Bronchial epithelial cell (primary cell): ENCODE data around the gene NDUFS5. TPM values are rescaled to one million over a fixed set of nuclear protein-coding genes. Genes with fewer than 3 reads are reported as not detected.
A peak's percentile ranks its signal among the peaks of the same experiment; 100 is the strongest.
"Not testable (repeated sequence)": the region's sequence is repeated elsewhere in the genome, so short reads cannot be mapped to it uniquely, and the experiment has no call there.

Source experiments
- DNase-seq: peaks from one replicate; pipeline ENCODE4 v3.0.0-alpha.2; 2010; ENCODE audit warnings: low read depth
- FAIRE-seq: peaks from 2 replicates; lab custom pipeline; 2011; peaks lifted over from hg19 to GRCh38; lab: Jason Lieb, UNC
- H3K27me3 ChIP-seq: 2 replicates; pipeline ENCODE4 v1.5.1; 2011; ENCODE audit warnings: low read length; ENCODE audit not compliant: control insufficient read depth, insufficient read depth
- H3K36me3 ChIP-seq: 2 replicates; pipeline ENCODE4 v1.5.1; 2011; ENCODE audit warnings: low read length; ENCODE audit not compliant: control insufficient read depth, insufficient read depth
- H3K4me3 ChIP-seq: 2 replicates; pipeline ENCODE4 v1.5.1; 2011; ENCODE audit warnings: mild to moderate bottlenecking, low read depth, low read length, control low read depth
- CTCF ChIP-seq: IDR thresholded peaks from 2 replicates; pipeline ENCODE4 v1.5.1; 2011; ENCODE audit warnings: mild to moderate bottlenecking, moderate library complexity, low read length, control low read depth, inconsistent platforms; ENCODE audit not compliant: insufficient read depth, severe bottlenecking
- total RNA-seq: library from RNA; depleted of rRNA; stranded (reverse); fragments of >200 nt; gene quantifications from 2 replicates; pipeline ENCODE4 v1.2.1, GENCODE V29; 2014

The NDUFS5 gene
- total RNA-seq, 1 donor from 2014 or later = 417 TPM

- no peaks in the 10 kb centered on the region for H3K27me3 ChIP-seq
- FAIRE-seq (no peak), DNase-seq (no peak)
- no peak overlapping the region for H3K4me3 ChIP-seq
- H3K36me3 ChIP-seq = no peaks in the 10 kb centered on the region
- TF ChIP-seq CTCF = no peak
Measured at GRCh38 chr1:39061951-39062350, 35.8 kb downstream of the NDUFS5 start.

GRCh38 chr1:39063191-39063590, 37.0 kb downstream of the NDUFS5 start:
- no peak for FAIRE-seq
- H3K4me3 ChIP-seq = no peak overlapping the region

GRCh38 chr1:39063775-39064174, 37.6 kb downstream of the NDUFS5 start:
- Histone ChIP-seq H3K4me3 (no peak overlapping the region), H3K36me3 (no peaks in the 10 kb centered on the region), H3K27me3 (no peaks in the 10 kb centered on the region)
- DNase-seq (no peak), FAIRE-seq (no peak)
- TF ChIP-seq CTCF = no peak

More at GRCh38 chr1:39063191-39063590, 37.0 kb downstream of the NDUFS5 start:
- Histone ChIP-seq H3K36me3 (no peaks in the 10 kb centered on the region), H3K27me3 (no peaks in the 10 kb centered on the region)
- DNase-seq = no peak
- no peak for TF ChIP-seq CTCF

- FAIRE-seq (no peak), DNase-seq (no peak)
- H3K36me3 ChIP-seq = no peaks in the 10 kb centered on the region
- TF ChIP-seq CTCF = no peak
- no peaks in the 10 kb centered on the region for H3K27me3 ChIP-seq
- no peak overlapping the region for H3K4me3 ChIP-seq
Measured at GRCh38 chr1:39065542-39065941, 39.4 kb downstream of the NDUFS5 start.

GRCh38 chr1:39068227-39068626, 42.1 kb downstream of the NDUFS5 start:
- H3K36me3 ChIP-seq, H3K4me3 ChIP-seq, H3K27me3 ChIP-seq, DNase-seq, FAIRE-seq: not testable (repeated sequence)

GRCh38 chr1:39071557-39071956, 45.4 kb downstream of the NDUFS5 start:
- not testable (repeated sequence) for H3K4me3 ChIP-seq, H3K36me3 ChIP-seq, H3K27me3 ChIP-seq, FAIRE-seq, DNase-seq

- no peak for FAIRE-seq
- Histone ChIP-seq H3K4me3 (no peak overlapping the region), H3K36me3 (no peaks in the 10 kb centered on the region), H3K27me3 (peaks cover 6% of the 10 kb centered on the region)
- TF ChIP-seq CTCF = no peak
- peak; percentile 44 for DNase-seq
Measured at GRCh38 chr1:39076127-39076798, 50.1 kb downstream of the NDUFS5 start.
